KMS-11 (cell line): ENCODE data around the gene ENDOG.
"Not testable (repeated sequence)": the region's sequence is repeated elsewhere in the genome, so short reads cannot be mapped to it uniquely, and the experiment has no call there.

ENCODE experiments used
- H2AFZ ChIP-seq: fragments of 200-600 bp; sonication (generic); 2 replicates; pipeline ENCODE4 v1.6.1; 2016; ENCODE audit warnings: antibody characterized with exemption, mixed run types, low read depth
- H3K27ac ChIP-seq: fragments of 200-600 bp; sonication (generic); 2 replicates; pipeline ENCODE4 v1.6.1; 2016; ENCODE audit warnings: mild to moderate bottlenecking, mixed run types
- H3K27me3 ChIP-seq: fragments of 200-600 bp; sonication (generic); 2 replicates; pipeline ENCODE4 v1.6.1; 2017; ENCODE audit warnings: mild to moderate bottlenecking, low read depth, mixed run types, moderate library complexity; ENCODE audit not compliant: insufficient read depth
- H3K36me3 ChIP-seq: fragments of 200-600 bp; sonication (generic); 2 replicates; pipeline ENCODE4 v1.6.1; 2017; ENCODE audit warnings: mild to moderate bottlenecking, mixed run types; ENCODE audit not compliant: insufficient read depth
- H3K4me1 ChIP-seq: fragments of 200-600 bp; sonication (generic); 2 replicates; pipeline ENCODE4 v1.6.1; 2016; ENCODE audit warnings: mild to moderate bottlenecking, low read depth, mixed run types; ENCODE audit not compliant: poor library complexity, severe bottlenecking
- H3K4me2 ChIP-seq: fragments of 200-600 bp; sonication (generic); 2 replicates; pipeline ENCODE4 v1.7.0; 2016; ENCODE audit warnings: mild to moderate bottlenecking, mixed run types
- H3K4me3 ChIP-seq: fragments of 200-600 bp; sonication (generic); IDR thresholded peaks from 2 replicates; pipeline ENCODE4 v1.6.1; 2017; ENCODE audit warnings: low read depth, low read length, mixed read lengths; ENCODE audit not compliant: insufficient read depth
- H3K79me2 ChIP-seq: fragments of 200-600 bp; sonication (generic); 2 replicates; pipeline ENCODE4 v1.6.1; 2016; ENCODE audit warnings: low read depth, mixed run types; ENCODE audit not compliant: insufficient read depth
- H3K9ac ChIP-seq: fragments of 200-600 bp; sonication (generic); 2 replicates; pipeline ENCODE4 v1.6.1; 2016; ENCODE audit warnings: mild to moderate bottlenecking, mixed run types
- H4K20me1 ChIP-seq: fragments of 200-600 bp; sonication (generic); 2 replicates; pipeline ENCODE4 v1.6.1; 2016; ENCODE audit warnings: mild to moderate bottlenecking, mixed run types; ENCODE audit not compliant: insufficient read depth
- TF ChIP-seq, protein P1 (sequence below): fragments of 200-600 bp; sonication (generic); conservative IDR thresholded peaks from 2 replicates; pipeline ENCODE4 v1.6.1; 2017; ENCODE audit warnings: low read depth, mild to moderate bottlenecking, antibody characterized with exemption, low read length, moderate library complexity, mixed read lengths

The ENDOG gene

DNA sequence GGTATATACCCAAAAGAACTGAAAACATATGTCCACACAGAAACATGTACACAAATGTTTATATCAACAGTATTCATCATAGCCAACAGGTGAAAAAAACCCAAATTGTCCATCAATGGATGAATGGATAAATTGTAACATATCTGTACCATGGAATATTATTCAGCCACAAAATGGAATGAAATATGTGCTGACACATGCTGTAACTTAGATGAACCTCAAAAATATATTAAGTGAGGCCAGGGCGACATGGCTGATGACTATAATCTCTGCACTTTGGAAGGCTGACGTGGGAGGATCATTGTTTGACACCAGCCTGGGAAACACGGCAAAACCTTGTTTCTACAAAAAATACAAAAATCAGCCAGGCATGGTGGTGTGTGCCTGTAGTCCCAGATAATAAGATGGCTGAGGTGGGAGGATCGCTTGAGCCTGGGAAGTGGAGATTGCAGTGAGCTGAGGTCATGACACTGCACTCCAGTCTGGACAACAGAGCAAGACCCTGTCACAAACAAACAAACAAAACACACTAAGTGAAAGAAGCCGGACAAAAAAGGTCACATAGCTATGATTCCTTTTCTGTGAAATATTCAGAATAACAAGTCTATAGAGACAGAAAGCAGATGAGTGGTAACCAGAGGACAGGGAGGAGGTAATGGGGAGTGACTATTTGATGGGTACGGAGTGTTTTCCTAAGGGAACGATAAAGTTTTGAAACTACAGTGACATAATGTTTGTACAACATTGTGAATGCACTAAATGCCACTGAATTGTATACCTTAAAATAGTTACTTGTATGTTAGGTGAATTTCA, 52.0 kb downstream of the ENDOG start:
- no peak overlapping the region for H3K27ac ChIP-seq
- no peak overlapping the region for H3K4me2 ChIP-seq
- H3K4me3 ChIP-seq, result no peak overlapping the region
- TF ChIP-seq, protein P1, sequence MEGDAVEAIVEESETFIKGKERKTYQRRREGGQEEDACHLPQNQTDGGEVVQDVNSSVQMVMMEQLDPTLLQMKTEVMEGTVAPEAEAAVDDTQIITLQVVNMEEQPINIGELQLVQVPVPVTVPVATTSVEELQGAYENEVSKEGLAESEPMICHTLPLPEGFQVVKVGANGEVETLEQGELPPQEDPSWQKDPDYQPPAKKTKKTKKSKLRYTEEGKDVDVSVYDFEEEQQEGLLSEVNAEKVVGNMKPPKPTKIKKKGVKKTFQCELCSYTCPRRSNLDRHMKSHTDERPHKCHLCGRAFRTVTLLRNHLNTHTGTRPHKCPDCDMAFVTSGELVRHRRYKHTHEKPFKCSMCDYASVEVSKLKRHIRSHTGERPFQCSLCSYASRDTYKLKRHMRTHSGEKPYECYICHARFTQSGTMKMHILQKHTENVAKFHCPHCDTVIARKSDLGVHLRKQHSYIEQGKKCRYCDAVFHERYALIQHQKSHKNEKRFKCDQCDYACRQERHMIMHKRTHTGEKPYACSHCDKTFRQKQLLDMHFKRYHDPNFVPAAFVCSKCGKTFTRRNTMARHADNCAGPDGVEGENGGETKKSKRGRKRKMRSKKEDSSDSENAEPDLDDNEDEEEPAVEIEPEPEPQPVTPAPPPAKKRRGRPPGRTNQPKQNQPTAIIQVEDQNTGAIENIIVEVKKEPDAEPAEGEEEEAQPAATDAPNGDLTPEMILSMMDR, result no peak
- no peaks in the 10 kb centered on the region for H3K79me2 ChIP-seq
- no peaks in the 10 kb centered on the region for H3K4me1 ChIP-seq
- no peaks in the 10 kb centered on the region for H3K36me3 ChIP-seq
- no peaks in the 10 kb centered on the region for H4K20me1 ChIP-seq
- H2AFZ ChIP-seq, result no peak overlapping the region
- no peak overlapping the region for H3K9ac ChIP-seq
- H3K27me3 ChIP-seq, result no peaks in the 10 kb centered on the region

DNA sequence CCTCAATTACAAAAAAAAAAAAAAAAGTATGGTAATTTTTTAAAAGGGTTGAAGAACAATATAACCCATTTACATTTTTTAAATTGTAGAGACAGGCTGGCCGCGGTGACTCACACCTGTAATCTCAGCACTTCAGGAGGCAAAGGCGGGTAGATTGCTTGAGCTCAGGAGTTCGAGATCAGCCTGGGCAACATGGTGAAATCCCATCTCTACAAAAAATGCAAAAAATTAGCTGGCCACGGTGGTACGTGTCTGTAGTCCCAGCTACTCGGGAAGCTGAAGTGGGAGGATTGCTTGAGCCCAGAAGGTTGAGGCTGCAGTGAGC, 52.6 kb downstream of the ENDOG start:
- H3K4me2 ChIP-seq, H3K36me3 ChIP-seq, H3K27ac ChIP-seq, H3K9ac ChIP-seq, H3K79me2 ChIP-seq, H2AFZ ChIP-seq, H3K27me3 ChIP-seq, H3K4me1 ChIP-seq, H4K20me1 ChIP-seq, H3K4me3 ChIP-seq: not testable (repeated sequence)
